ENCODE results near the gene BLID.
A peak's percentile ranks its signal among the peaks of the same experiment; 100 is the strongest.

BLID gene

GRCh38 chr11:122081073-122081472 lies 34.9 kb downstream of the BLID start:
- DNase-seq: no peak

DNA sequence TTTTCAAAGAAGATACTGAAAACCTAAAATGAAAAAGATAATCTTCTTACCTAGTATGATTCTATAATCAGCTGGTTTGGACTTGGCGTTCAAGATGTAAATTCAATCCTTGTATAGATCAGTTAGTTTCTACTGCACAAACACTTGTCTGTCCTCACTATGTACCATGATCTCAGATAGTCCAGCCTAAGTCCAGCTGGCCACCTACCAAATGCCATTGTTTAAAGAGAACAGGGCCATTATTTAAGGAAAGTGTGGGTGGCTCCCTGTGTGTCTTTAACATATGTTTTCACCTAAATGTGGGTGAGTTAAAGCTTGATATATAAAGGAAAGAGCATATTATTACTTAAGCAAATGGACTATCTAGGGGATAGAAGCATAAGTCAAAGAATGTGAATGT lies 38.6 kb downstream of the BLID start:
- no peak for DNase-seq

GRCh38 chr11:122076512-122077120 lies 39.4 kb downstream of the BLID start:
- DNase-seq: no peak

DNA sequence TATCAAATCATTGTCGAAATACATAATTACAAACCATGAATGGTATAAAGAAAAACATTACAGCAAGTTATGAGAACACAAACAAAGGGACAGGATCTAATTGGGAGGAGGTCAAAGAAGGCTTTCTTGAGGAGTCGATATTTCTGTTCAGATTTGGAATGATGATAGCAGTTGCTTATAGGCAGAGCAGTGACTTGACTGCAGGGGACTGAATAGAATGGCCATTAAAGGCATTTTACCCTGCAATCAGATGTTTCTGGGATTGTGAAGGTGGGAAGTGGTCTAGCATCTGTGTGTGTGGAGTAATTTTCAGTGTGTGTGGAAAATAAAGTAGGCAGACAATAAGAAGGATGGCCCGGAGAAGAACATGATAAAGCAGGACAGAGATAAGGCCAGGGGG lies 41.0 kb downstream of the BLID start:
- no peak for DNase-seq

- no peak for DNase-seq
Measured at GRCh38 chr11:122074022-122074421, 42.0 kb downstream of the BLID start.

GRCh38 chr11:122071709-122072202 lies 44.3 kb downstream of the BLID start:
- DNase-seq: peak in 8 of 14 donors; percentile 20 to 60 (median 36)

DNA sequence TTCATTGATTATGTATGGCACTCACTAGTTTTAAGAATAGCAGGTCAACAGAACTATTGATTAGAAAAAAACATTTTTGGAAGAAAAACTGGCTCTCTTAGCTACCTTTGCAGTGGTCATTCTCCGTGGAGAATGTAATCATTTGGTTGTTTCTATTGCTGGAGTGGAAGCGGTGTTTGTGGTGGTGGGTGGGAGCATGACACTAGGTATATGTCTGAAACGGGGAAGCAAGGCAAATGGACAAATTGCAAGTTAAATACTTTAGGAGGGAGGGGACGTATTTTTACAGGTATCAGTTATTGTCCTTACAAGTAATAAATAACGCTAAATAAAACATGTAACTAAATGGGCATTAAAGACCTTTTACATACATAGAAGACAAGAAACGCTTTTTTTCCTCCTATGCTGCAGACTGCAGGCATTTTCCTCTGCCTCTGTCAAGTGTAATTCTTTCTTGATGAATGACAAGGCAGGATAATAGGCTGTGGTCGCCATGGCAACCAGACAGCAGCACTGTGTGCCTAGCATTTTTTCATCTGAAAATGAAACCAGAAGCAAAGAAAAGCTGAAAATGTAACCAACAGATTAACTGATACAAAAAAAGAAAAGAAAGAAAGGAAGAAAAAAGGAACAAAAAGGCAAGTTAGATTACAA lies 46.2 kb downstream of the BLID start:
- peak in 7 of 14 donors; percentile 6 to 52 (median 28) for DNase-seq

GRCh38 chr11:122068837-122069236 lies 47.2 kb downstream of the BLID start:
- DNase-seq: no peak

- DNase-seq: no peak
Measured at GRCh38 chr11:122068141-122068540, 47.9 kb downstream of the BLID start.

All from C1 segment of cervical spinal cord (tissue), 14 donors.